GM12865 (cell line): ENCODE data around the gene D2HGDH.
A peak's percentile ranks its signal among the peaks of the same experiment; 100 is the strongest.
"Not testable (repeated sequence)": the region's sequence is repeated elsewhere in the genome, so short reads cannot be mapped to it uniquely, and the experiment has no call there.

ENCODE experiments used
- DNase-seq: peaks from one replicate; pipeline ENCODE4 v3.0.0; 2010; ENCODE audit warnings: low read depth
- H3K4me3 ChIP-seq: 2 replicates; pipeline ENCODE4 v1.5.1; 2011; ENCODE audit warnings: mild to moderate bottlenecking, low read depth, low read length, control low read depth
- CTCF ChIP-seq: IDR thresholded peaks from 2 replicates; pipeline ENCODE4 v1.5.1; 2011; ENCODE audit warnings: low read length, control low read depth, low read depth, inconsistent platforms; ENCODE audit not compliant: insufficient read depth; ENCODE audit errors: missing control alignments

D2HGDH gene

GRCh38 chr2:241803387-241804325 is 69.2 kb downstream of the D2HGDH start:
- H3K4me3 ChIP-seq, result peak overlapping the region; percentile 63
- DNase-seq, result peak; percentile 69

GRCh38 chr2:241804326-241805229 is 70.1 kb downstream of the D2HGDH start:
- DNase-seq, result peak; percentile 44
- H3K4me3 ChIP-seq, result peak overlapping the region; percentile 63
- TF ChIP-seq CTCF, result peak; percentile 31

More at GRCh38 chr2:241803387-241804325, 69.2 kb downstream of the D2HGDH start:
- no peak for TF ChIP-seq CTCF

DNA sequence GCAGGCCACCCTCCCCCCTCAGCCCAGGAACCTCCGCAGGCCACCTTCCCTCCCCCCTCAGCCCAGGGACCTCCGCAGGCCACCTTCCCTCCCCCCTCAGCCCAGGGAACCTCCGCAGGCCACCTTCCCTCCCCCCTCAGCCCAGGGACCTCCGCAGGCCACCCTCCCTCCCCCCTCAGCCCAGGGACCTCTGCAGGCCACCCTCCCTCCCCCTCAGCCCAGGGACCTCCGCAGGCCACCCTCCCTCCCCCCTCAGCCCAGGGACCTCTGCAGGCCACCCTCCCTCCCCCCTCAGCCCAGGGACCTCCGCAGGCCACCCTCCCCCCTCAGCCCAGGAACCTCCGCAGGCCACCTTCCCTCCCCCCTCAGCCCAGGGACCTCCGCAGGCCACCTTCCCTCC is 71.8 kb downstream of the D2HGDH start:
- not testable (repeated sequence) for DNase-seq, H3K4me3 ChIP-seq

DNA sequence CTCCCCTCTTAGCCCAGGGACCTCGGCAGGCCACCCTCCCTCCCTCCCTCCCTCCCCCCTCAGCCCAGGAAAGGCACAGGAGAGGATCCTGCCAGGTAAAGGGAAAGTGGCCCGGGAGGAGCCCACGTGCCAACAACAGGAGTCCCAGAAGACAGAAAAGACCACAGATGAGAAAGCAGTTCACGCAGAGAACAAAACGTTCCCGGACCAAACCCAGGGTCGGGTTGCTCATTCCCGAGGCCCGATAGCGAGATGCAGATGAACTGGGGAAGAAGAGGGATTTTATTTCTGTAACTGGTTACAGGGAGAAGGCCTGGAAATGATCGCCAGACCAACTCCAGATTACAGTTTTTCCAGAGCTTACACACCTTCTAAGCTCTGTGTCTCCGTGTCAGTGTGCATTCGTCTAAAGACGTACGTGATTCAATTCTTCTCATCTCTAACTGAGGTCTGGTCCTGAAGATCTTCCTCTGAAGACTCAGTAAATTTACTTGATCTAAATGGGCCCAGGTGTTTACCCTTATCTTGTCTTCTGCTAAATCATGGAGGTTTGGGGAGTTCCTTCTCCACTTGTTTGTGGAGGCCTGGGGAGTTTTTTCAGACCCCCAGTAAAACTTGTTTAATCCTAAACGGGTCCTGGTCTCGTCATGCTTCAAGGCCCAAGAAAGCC is 73.8 kb downstream of the D2HGDH start:
- H3K4me3 ChIP-seq, result no peak overlapping the region
- no peak for TF ChIP-seq CTCF
- no peak for DNase-seq

- no peak for DNase-seq
- no peak for TF ChIP-seq CTCF
Observed at GRCh38 chr2:241808721-241809382, 74.4 kb downstream of the D2HGDH start, which contains the start of gene NEU4. Gene NEU4, plus strand, starts transcription at chr2:241809193. Its CDS starts 5,292 bp downstream, at chr2:241814485.

GRCh38 chr2:241809383-241810306 is 75.2 kb downstream of the D2HGDH start:
- no peak for TF ChIP-seq CTCF
- H3K4me3 ChIP-seq, result no peak overlapping the region
- DNase-seq, result no peak

More at GRCh38 chr2:241808721-241809382, 74.4 kb downstream of the D2HGDH start, which contains the start of gene NEU4:
- H3K4me3 ChIP-seq, result no peak within 1 kb of the TSS
